ENCODE results near the gene SLC30A7. TPM values are rescaled to one million over a fixed set of nuclear protein-coding genes. Genes with fewer than 3 reads are reported as not detected.
"Not testable (repeated sequence)": the region's sequence is repeated elsewhere in the genome, so short reads cannot be mapped to it uniquely, and the experiment has no call there.

Gene SLC30A7
- polyA plus RNA-seq, 12 donors: 8.6 to 69.7 (median 11.7) TPM

DNA sequence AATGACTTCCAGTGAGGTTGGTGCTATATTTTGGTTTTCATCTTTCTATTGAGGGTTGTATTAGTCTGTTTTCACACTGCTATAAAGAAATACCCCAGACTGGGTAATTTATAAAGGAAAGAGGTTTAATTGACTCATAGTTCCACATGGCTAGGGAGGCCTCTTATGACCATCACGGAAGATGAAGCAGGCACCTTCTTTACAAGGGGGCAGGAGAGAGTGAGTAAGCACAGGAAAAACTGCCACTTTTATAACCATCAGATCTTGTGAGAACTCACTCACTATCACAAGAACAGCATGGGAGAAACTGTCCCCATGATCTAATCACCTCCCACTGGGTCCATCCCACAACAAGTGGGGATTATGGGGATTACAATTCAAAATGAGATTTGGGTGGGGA is 6.9 kb upstream of the SLC30A7 start:
- not testable (repeated sequence) for DNase-seq

DNA sequence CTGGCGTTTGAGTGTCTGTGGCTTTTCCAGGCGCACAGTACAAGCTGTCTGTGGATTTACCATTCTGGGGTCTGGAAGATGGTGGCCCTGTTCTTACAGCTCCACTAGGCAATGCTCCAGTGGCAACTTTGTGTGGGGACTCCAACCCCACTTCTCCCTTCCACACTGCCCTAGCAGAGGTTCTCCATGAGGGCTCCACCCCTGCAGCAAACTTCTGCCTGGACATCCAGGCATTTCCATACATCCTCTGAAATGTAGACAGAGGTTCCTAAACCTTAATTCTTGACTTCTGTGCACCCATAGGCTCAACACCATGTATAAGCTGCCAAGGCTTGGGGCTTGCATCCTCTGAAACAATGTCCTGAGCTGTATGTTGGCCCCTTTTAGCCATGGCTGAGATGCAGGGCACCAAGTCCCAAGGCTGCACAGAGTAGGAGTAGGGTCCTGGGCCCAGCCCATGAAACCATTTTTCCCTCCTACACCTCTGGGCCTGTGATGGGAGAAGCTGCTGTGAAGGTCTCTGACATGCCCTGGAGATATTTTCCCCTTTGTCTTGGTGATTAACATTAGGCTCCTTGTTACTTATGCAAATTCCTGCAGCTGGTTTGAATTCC is 5.9 kb upstream of the SLC30A7 start:
- DNase-seq: not testable (repeated sequence)

DNA sequence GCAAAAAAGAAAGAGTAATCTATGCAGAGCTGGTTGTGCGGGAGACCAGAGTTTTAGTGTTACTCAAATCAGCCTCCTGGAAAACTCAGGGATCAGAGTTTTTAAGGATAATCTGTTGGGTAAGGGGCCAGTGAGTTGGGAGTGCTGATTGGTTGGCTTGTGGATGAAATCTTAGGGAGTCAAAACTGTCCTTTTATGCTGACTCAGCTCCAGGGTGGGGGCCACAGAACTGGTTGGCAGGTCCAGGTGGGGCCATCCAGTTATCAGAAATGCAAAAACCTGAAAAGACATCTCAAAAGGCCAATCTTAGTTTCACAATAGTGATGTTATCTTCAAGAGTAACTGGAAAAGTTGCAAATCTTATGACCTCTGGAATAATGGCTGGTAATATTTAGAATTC is 4.5 kb upstream of the SLC30A7 start:
- DNase-seq: no peak

DNA sequence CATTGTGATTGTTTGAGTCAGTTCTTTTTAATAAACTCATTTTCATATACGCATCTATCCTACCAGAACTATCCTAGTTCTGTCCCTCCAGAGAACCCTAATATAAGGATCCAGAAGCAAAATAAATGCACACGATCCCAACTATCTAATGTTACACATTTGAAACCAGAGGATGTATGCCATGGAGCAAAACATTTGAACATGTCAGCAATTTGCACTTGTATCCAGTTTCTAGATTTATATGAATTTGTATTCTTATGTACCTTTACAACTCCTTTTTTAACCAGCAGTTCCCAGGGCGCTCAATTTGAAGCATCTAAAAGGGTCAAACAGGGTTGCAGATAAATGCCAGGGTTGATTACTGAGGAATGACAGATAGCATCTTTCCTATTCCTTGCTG is 3.3 kb upstream of the SLC30A7 start:
- no peak for DNase-seq

DNA sequence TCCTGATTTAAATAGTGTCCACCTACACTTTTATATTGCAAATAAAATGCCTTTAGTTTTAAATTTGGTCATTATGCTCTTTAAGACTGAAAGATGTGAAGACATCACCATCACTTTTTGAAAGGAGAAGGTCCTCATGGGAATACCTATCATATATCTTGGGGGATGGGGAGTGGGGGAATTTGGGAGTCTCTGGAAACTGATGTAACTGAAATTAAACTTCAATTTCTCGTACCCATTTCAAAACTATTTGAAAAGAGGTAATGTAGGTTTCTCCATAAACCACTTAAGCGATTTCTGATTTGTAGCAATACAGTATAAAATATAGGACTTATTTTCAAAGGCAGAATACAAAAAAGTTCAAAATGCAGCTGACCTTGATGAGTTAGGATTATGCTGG is 2.2 kb upstream of the SLC30A7 start:
- no peak for DNase-seq

DNA sequence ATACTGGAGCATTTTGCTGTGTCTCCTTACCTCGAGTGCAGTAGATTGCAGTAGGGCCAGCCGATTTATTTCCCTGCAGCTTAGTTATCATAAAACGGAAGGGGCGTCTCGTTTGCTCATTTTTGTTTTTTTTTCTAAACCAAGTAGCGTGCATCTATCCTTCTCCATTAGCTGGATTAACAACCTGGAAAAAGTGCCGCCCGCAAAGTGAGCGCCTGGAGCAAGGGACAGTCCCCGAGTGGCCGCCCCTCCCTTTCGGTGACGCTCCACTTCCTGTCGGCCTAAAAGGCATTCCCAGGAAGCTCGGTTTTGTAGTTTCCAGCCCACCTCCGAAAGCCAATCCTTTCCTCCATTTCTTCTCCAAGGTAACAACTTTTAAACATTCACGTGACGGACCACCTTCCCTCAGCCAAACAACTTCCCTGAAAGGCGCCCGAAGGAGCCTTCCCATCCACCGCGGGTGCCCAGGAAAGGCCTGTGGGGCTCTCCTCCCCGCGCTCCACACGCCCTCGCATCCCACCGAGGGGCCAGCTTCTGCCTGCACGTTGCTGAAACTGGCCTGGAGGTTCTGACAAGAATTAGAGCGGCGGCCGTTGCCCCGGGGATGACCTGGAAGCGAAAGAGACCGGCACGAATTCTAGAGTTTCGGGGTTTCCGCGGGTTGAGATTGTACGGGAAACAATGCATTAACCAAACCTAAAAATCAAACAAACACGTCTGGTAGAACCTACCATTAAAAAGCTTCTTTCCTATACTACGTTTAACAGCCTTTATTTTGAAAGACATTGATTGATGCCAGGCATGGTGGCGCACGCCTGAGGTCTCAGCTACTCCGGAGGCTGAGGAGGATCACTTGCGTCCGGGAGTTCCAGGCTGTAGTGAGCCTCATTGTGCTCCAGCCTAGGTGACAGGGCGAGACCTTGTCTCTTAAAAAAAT is 1.0 kb upstream of the SLC30A7 start, which contains the start of gene EXTL2:
TSS of gene EXTL2 (minus strand) at position 240 of the 937 bp plus-strand sequence. CDS start 6,085 bp downstream, outside the sequence.
- DNase-seq: peak; percentile 90

DNA sequence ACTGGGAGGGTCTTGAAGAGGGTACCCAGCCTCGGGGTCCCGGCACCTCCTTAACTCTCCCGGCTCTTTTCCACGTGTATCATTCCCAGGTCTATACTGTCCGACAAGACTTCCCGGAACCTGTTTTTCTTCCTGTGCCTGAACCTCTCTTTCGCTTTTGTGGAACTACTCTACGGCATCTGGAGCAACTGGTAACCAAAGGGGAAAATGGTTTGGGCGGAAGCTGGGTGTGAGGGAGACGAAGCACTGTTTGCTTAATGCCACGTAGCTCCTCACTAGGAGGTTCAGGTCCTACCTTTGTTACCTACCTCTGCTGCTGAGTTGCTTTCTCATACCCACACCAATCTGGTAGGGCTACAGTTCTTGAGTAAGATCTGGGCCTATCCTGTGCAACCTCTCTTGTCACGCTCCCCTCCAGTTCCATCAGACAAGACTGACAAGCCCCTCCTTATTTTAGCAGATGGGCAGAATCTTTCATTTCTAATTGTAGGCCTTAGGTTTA is 642 bp downstream of the SLC30A7 start:
- DNase-seq: peak; percentile 48

DNA sequence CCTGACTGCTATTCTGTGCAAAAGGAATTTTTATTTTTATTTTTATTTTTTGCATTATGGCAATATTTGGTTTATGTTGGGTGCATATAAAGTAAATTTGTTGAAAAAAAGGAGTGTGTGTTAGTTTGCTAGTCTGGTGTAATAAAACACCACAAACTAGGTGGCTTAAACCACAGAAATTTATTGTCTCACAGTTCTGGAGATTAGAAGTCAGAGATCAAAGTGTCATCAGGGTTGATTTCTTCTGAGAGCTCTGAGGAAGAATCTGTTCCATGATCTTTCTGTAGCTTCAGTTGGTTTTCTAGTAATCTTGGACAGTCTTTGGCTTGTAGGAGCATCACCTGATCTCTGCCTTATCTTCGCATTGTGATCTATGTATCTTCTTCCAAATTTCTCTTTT is 6.5 kb downstream of the SLC30A7 start:
- DNase-seq: no peak

DNA sequence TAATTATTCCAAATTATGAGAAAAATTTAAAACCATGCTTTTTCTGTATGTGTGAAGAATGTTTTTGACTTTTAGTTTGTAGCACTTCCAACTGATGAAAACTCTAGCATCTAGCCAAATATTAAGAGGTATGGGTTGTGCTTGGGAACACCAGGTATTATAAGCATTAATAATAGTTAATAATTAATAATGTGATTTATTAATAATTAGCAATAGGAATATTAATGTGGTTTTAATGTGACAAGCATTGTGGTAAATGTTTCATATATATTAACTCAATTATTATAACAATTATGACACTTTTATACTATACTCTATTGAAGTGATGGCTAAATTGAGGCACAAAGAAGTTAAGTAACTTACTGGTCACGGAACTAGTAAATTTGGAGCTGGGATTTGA is 7.9 kb downstream of the SLC30A7 start:
- no peak for DNase-seq

DNA sequence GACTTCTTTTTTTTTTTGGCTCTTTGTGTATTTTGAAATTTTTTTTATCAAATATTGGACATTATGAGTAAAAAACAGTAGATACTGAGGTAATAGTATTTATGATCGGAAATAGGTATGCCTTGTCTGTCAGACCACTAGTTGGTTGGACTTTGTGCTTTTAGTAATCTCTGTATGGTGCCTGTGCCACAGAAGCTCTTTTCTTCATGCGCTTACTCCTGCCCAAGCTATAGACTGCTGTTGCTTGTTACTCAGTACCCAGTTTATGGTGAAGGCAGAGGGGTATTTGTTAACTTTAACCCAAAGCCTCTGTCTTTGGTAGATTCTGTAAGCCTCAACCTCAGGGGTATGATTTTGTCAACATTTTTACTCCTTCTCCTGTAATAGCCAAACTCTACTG is 8.6 kb downstream of the SLC30A7 start:
- DNase-seq: no peak

DNA sequence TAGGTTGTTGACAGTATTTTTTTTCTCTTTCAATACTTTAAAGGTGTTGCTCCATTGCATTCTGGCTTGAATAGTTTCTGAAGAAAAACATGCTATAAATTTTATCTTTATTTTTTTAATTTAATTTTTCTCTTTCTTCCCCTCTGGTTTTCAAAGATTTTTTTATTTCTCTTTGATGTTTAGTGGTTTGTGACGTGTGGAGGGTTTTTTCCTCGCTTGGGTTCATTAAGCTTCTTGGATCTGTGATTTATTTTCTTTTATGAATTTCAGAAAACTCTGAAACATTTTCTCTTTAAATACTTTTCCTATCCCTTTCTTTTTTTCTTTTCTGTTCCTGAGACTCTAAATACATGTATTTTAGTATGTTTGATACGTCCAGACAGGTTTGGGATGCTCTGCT is 9.3 kb downstream of the SLC30A7 start:
- DNase-seq: no peak

DNA sequence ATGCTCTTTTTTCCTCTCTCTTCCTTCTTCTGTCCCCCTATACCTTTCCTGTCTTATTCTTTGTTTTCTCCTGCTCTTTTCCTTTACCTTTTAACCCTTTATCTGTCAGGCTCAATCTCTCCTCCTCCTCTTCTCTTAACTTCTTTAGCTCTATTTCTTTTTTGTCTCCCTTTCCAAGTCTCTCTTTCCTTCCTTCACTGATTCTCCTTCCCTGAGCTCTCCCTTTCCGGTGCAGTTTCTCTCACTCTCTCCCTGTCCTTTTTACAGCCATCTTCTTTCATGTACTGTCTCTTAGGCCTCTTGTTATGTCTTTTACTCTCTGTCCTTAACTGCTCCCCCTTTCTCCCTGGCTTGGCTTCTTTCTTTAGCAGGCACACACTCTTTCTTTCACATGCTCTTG is 12.0 kb downstream of the SLC30A7 start:
- DNase-seq: no peak

DNA sequence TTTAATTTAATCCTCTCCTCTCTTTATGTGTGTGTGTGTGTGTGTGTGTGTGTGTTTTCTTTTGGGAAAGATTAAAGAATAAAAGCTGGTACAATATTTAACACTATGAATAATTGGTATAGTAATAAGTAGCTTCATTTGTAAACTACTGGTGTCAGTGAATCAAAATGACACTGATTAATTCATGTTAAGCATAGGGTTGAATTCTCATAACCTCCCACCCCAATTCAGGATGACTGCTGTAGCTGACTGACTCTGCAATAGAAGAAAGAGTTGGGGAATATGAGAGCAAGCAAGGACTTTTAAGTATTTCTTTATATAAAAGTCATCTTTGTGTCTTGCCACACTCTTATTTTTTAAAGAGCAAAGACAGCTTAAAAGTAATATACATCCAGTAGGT is 13.1 kb downstream of the SLC30A7 start:
- DNase-seq: no peak

DNA sequence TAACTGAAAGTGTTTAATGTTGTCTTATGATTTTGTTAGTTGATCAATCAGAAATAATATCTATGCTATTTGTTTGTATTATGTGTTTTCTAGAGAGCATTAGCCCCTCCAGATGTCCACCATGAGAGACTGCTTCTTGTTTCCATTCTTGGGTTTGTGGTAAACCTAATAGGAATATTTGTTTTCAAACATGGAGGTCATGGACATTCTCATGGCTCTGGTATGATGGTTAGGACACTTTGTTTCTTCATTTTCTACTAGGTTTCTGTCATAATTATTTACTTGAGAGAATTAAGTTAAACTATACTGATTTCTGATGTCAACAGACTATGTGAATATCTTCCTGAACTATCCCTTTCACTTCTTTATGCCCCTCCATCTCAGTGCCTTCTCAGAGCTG is 16.1 kb downstream of the SLC30A7 start:
- no peak for DNase-seq

DNA sequence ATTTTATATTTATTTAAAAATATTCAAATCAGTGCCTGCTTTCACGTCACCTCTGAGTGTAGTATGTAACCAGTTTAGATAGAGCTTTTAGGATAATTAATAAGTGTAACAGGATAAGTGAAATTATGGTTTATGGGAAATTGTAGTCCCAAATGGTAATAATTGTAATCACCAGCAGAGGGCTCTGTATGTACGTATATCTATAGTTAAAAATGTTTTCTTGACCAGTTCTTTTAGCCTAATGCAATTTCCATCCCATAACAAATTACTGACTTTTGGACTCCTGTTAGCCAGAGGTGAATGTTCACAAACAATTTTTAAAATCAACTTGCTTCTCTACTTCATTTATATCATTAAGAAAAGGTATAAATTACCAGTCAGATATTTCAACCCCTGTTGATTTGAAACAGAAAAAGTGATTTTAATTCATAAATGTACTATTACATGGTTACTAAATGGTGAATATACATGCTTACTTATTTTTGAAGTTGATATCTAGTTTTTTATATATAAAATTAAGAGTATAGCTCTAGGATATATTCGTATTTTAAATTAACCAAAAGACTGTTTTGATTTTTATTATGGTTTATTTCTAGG is 25.3 kb downstream of the SLC30A7 start:
- DNase-seq: peak; percentile 59

DNA sequence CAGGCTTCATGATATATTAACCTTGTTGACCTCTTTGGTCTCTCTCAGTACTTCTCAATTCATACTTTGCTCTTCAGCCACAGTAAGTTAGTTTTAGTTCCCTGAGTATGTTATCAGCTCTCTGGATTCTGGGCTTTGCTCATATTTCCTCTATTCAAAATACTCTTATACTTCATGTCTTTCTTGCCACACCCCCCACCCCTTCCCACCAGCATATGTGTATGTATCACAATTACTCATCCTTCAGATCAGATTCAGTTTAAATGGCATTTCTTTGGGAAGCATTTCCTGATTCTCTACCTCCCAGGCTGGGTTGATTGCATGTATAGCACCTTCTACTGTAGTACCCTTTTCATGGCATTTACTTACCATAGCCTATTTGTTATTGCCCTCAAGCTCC is 28.3 kb downstream of the SLC30A7 start:
- DNase-seq: no peak

DNA sequence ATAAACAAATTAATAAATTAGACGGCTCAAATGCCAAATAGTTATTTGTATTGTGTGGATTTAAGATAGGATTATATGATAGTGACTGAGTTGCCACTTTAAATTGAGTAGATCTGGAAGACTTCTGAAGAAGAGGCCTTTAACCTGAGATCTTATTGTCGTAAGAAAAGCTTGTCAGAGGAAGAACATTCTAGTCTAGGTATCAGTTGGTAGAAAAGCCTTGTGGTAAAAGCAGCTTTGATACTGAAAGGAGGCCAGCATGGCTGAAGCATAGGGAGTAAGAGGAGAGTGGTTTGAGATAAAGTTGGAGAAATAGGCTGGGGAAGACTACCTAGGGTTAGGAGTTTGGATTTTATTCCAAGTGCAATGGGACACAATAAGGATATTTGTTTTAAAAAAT is 29.1 kb downstream of the SLC30A7 start:
- DNase-seq: no peak

DNA sequence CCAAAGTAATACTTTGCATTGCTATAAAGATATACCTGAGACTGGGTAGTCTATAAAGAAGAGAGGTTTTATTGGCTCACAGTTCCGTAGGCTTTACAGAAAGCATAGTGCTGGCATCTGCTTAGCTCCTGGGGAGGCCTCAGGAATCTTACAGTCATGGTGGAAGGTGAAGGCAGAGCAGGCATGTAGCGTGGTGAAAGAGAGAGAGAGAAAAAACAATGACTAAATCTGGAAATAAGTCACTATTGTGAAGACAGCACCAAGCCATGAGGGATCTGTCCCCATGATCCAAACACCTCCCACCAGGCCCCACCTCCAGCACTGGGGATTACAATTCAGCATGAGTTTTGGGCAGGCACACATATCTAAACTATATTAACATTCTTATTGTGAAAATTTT is 30.4 kb downstream of the SLC30A7 start:
- DNase-seq: no peak

DNA sequence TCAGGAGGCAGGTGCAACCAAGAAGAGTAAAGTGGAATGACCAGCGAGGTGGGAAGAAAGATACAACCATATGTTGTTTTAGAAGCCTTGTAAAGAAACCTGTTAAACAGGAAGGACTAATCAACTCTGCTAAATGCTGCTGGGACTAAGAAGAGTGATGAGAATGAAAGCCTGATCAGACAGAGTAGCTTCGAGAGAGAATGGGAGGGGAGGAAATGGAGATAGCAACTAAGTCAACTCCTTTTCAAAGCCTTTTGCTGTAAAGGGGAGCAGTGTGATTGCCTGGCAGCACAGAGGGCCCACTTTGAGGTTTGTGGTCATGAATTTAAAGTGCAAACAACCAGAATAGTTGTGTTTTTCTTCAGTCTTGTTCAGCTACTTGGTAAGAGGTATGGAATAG is 31.4 kb downstream of the SLC30A7 start:
- no peak for DNase-seq

DNA sequence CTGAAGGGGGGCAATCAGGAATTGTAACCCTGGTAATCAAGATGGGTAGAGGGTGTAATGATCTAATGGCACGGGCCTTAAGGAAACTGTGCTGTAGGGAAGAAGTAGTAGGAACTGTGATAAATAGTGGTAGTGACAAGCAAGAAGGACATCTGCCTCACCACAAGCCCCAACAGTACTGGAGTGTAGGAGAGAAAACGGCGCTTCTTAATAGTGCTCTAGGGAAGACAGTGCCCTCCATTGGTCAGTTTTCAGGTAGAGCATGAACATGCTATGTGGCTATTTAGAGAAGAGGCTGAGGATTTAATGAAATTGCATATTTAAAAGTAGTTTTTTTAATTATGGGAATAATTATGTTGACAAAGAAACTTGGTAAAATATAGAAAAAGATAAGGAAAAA is 32.2 kb downstream of the SLC30A7 start:
- no peak for DNase-seq

DNA sequence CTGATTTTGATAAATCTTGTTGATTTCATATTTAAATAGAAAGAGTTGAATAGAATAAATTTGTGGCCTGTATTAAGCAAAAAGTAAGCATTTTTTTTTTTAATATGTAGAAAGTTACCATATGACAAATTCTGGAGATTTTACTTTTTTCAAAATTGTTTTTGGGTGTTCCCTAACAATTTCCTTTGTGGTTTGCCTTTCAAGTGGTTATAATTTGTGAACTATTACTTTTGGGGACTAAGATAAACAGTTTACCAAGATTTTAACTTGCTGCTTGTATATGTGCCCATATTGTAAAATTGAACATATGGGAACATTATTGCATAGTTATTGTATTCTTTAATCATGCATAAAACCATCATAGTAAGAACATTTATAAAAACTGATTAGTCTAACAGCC is 34.6 kb downstream of the SLC30A7 start:
- DNase-seq: no peak

DNA sequence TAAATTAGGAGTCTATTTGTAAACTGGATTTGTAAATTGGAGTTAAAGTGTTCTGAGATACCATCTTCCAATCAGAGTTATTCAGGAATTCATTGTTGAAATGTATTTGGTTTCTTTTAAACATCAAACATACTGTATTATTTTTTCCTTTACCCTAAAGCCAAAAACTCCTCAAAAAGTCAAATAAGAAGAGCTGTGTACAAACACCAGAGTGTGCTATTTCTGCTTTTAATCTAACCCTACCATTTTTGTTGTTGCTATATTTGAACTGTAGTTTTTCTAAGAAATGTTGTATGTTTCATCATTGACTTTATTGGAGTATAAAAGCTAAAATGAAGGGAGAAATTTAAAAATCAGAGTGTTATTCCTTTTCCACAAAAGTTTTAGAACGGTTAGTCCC is 35.8 kb downstream of the SLC30A7 start:
- DNase-seq: no peak

DNA sequence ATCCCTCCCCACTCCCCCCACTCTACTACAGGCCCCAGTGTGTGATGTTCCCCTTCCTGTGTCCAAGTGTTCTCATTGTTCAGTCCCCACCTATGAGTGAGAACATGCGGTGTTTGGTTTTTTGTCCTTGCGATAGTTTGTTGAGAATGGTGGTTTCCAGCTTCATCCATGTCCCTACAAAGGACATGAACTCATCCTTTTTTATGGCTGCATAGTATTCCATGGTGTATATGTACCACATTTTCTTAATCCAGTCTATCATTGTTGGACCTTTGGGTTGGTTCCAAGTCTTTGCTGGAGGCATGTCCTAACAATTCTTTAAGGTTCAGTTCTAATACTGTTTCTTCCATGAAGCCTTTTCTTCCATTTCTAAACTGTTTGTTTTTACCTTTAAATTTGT is 37.7 kb downstream of the SLC30A7 start:
- not testable (repeated sequence) for DNase-seq

All from muscle of arm (tissue), 12 donors.